Measurements from ENCODE around the gene CERS1.

GRCh38 chr19:18841400-18841799 is 54.6 kb downstream of the CERS1 start:
- TF ChIP-seq CTCF (conservative IDR thresholded peaks at IDR 0.05; ENCODE audit: low read length) (no peak), EZH2phosphoT487 (IDR thresholded peaks at IDR 0.05; ENCODE audit: borderline replicate concordance) (no peak)
